GM23338 (cell line): ENCODE measurements around the gene ESYT1. TPM values are rescaled to one million over a fixed set of nuclear protein-coding genes. Genes with fewer than 3 reads are reported as not detected.

Experiments
- ATAC-seq: fragments of 200-7000 bp; cut with Tn5 transposase; 3 replicates; pipeline ENCODE4 v1.9.1; 2020
- DNase-seq: peaks from one replicate; pipeline ENCODE4 v3.0.0-alpha.2; 2015; ENCODE audit warnings: low spot score
- H2AFZ ChIP-seq: fragments of 200-600 bp; sonication (generic); 2 replicates; pipeline ENCODE4 v1.8.0; 2016; ENCODE audit warnings: antibody characterized with exemption, mild to moderate bottlenecking, moderate library complexity
- H3F3A ChIP-seq: fragments of 200-600 bp; sonication (generic); replicated peaks from 2 replicates; pipeline ENCODE4 v1.8.0; 2017; ENCODE audit warnings: antibody characterized with exemption, mixed run types, low read depth
- H3K27ac ChIP-seq: fragments of 200-600 bp; sonication (generic); 2 replicates; pipeline ENCODE4 v1.6.1; 2016; ENCODE audit warnings: low read depth
- H3K27me3 ChIP-seq: fragments of 200-600 bp; sonication (generic); 2 replicates; pipeline ENCODE4 v1.8.0; 2016; ENCODE audit warnings: mild to moderate bottlenecking, mixed run types, moderate library complexity; ENCODE audit not compliant: insufficient read depth
- H3K36me3 ChIP-seq: fragments of 200-600 bp; sonication (generic); 2 replicates; pipeline ENCODE4 v1.8.0; 2016; ENCODE audit warnings: mild to moderate bottlenecking; ENCODE audit not compliant: insufficient read depth
- H3K4me1 ChIP-seq: fragments of 200-600 bp; sonication (generic); 2 replicates; pipeline ENCODE4 v1.8.0; 2016; ENCODE audit warnings: mild to moderate bottlenecking, moderate library complexity; ENCODE audit not compliant: insufficient read depth
- H3K4me2 ChIP-seq: fragments of 200-600 bp; sonication (generic); 2 replicates; pipeline ENCODE4 v1.7.1; 2017; ENCODE audit warnings: mixed run types
- H3K4me3 ChIP-seq: fragments of 200-600 bp; sonication (generic); 2 replicates; pipeline ENCODE4 v1.6.1; 2016; ENCODE audit warnings: mixed run types
- H3K79me2 ChIP-seq: fragments of 200-600 bp; sonication (generic); replicated peaks from 2 replicates; pipeline ENCODE4 v1.8.0; 2017; ENCODE audit warnings: mild to moderate bottlenecking; ENCODE audit not compliant: insufficient read depth
- H3K9me2 ChIP-seq: fragments of 200-600 bp; sonication (generic); 2 replicates; pipeline ENCODE4 v1.8.0; 2017; ENCODE audit not compliant: insufficient read depth
- H4K20me1 ChIP-seq: fragments of 200-600 bp; sonication (generic); replicated peaks from 2 replicates; pipeline ENCODE4 v1.8.0; 2017; ENCODE audit warnings: mild to moderate bottlenecking; ENCODE audit not compliant: insufficient read depth
- H3K27ac Mint-ChIP-seq: 2 replicates; pipeline ENCODE4 v1.8.0; 2020; ENCODE audit warnings: inconsistent platforms, mild to moderate bottlenecking, moderate library complexity, mixed read lengths
- H3K27me3 Mint-ChIP-seq: 3 replicates; pipeline ENCODE4 v1.8.0; 2022; ENCODE audit warnings: low read depth, mild to moderate bottlenecking, moderate library complexity, mixed read lengths, inconsistent platforms; ENCODE audit not compliant: insufficient read depth, poor library complexity
- H3K36me3 Mint-ChIP-seq: 3 replicates; pipeline ENCODE4 v1.8.0; 2021; ENCODE audit warnings: low read depth, mild to moderate bottlenecking, inconsistent platforms, moderate library complexity, mixed read lengths
- H3K4me1 Mint-ChIP-seq: 3 replicates; pipeline ENCODE4 v1.8.0; 2020; ENCODE audit warnings: mild to moderate bottlenecking, inconsistent platforms, mixed read lengths
- H3K4me3 Mint-ChIP-seq: 3 replicates; pipeline ENCODE4 v1.8.0; 2021; ENCODE audit warnings: moderate library complexity, mild to moderate bottlenecking, inconsistent platforms, mixed read lengths
- H3K9me3 Mint-ChIP-seq: 3 replicates; pipeline ENCODE4 v1.8.0; 2020; ENCODE audit warnings: moderate library complexity, mild to moderate bottlenecking, inconsistent platforms, mixed read lengths
- CREB1 ChIP-seq: fragments of 250-450 bp; sonication (Bioruptor Pico); IDR thresholded peaks from 2 replicates; pipeline ENCODE4 v1.5.0; 2020; ENCODE audit warnings: low read depth, mild to moderate bottlenecking, moderate library complexity
- EZH2 ChIP-seq: fragments of 200-600 bp; sonication (generic); IDR thresholded peaks from one replicate; pipeline ENCODE4 v1.8.0; 2017; ENCODE audit warnings: antibody characterized with exemption, mild to moderate bottlenecking, low read depth; ENCODE audit not compliant: unreplicated experiment
- EZH2phosphoT487 ChIP-seq: fragments of 200-600 bp; sonication (generic); IDR thresholded peaks from one replicate; pipeline ENCODE4 v1.8.1; 2018; ENCODE audit warnings: antibody characterized with exemption; ENCODE audit not compliant: unreplicated experiment
- JUNB ChIP-seq: IDR thresholded peaks from one replicate; pipeline ENCODE4 v1.6.1; 2016; ENCODE audit warnings: antibody characterized with exemption; ENCODE audit not compliant: unreplicated experiment
- NANOG ChIP-seq: IDR thresholded peaks from 2 replicates; pipeline ENCODE4 v1.6.1; 2016; ENCODE audit warnings: antibody characterized with exemption, borderline replicate concordance
- POLR2AphosphoS5 ChIP-seq: IDR thresholded peaks from 2 replicates; pipeline ENCODE4 v1.6.1; 2016; ENCODE audit warnings: antibody characterized with exemption, low read depth
- STAT1 ChIP-seq: IDR thresholded peaks from one replicate; pipeline ENCODE4 v1.6.1; 2016; ENCODE audit warnings: antibody characterized with exemption; ENCODE audit not compliant: unreplicated experiment
- ZNF114 ChIP-seq: fragments of 250-450 bp; sonication (Bioruptor Pico); IDR thresholded peaks from 2 replicates; pipeline ENCODE4 v1.5.0; 2020; ENCODE audit warnings: mild to moderate bottlenecking, moderate library complexity
- ZNF331 ChIP-seq: fragments of 250-450 bp; sonication (Bioruptor Pico); IDR thresholded peaks from 2 replicates; pipeline ENCODE4 v1.5.0; 2020; ENCODE audit warnings: low read depth, mild to moderate bottlenecking, moderate library complexity
- polyA plus RNA-seq: library from polyadenylated mRNA; unstranded; fragments of >200 nt; fragmentation: Nextera tagmentation; extraction: Ambion mirVana; gene quantifications from 2 replicates; pipeline ENCODE4 v1.2.1, GENCODE V29; 2016
- total RNA-seq: library from RNA; depleted of rRNA; stranded (reverse); fragments of >200 nt; shearing (Covaris generic); gene quantifications from 2 replicates; pipeline ENCODE4 v1.2.3, GENCODE V29; 2014
- TF ChIP-seq, protein P1 (sequence below), 2 experiments: fragments of 200-600 bp in 1 of 2; sonication (generic) in 1 of 2; conservative IDR thresholded peaks; 2 replicates each; pipeline versions ENCODE4 v1.5.1 to v1.6.1; 2016 to 2017; ENCODE audit warnings: antibody characterized with exemption in 2 of 2, low read depth in 2 of 2, mild to moderate bottlenecking in 2 of 2, moderate library complexity in 1 of 2
- TF ChIP-seq, protein P2 (sequence below): IDR thresholded peaks from 2 replicates; pipeline ENCODE4 v1.6.1; 2016; ENCODE audit warnings: antibody characterized with exemption
- TF ChIP-seq, protein P3 (sequence below): fragments of 250-450 bp; sonication (Bioruptor Pico); IDR thresholded peaks from 2 replicates; pipeline ENCODE4 v1.5.0; 2020; ENCODE audit warnings: mild to moderate bottlenecking, moderate library complexity
- TF ChIP-seq, protein P4 (sequence below): IDR thresholded peaks from one replicate; pipeline ENCODE4 v1.6.1; 2018; ENCODE audit warnings: antibody characterized with exemption; ENCODE audit not compliant: unreplicated experiment

The ESYT1 gene
- total and polyA plus RNA-seq, 2 experiments from 2014 or later: 23.3 to 142 TPM

DNA sequence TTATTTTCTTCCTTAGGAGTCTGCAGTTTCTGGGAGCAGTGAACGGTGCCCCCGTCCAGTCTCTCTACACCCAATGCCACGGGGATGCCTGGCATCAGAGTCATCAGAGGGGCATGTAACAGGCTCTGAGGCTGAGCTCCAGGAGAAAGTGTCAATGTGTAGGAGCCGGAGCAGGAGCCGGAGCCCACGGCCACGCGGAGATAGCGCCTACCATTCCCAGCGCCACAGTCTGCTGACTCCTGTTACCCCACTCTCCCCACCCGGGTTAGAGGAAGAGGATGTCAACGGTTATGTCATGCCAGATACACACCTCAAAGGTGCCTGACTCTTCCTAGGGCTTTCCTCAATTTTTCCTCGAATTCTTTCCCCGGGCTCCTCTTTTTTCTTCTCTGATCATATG lies 27.0 kb upstream of the ESYT1 start:
- H3K79me2 ChIP-seq: peaks cover 16% of the 10 kb centered on the region
- peaks cover 38% of the 10 kb centered on the region for H3K36me3 ChIP-seq
- H3K4me1 Mint-ChIP-seq: peaks cover 11% of the 10 kb centered on the region
- peaks cover 74% of the 10 kb centered on the region for H3K36me3 Mint-ChIP-seq
- no peak overlapping the region for H3K27ac ChIP-seq
- no peak for ATAC-seq
- no peak for DNase-seq
- no peak overlapping the region; the same call in 2 of the 3 replicates for H3K4me3 Mint-ChIP-seq
- H3K4me2 ChIP-seq: no peak overlapping the region
- TF ChIP-seq STAT1 (no peak), CREB1 (CRISPR knock-in tag) (no peak), POLR2AphosphoS5 (no peak), EZH2 (no peak), EZH2phosphoT487 (no peak), NANOG (no peak), ZNF331 (CRISPR knock-in tag) (no peak), ZNF114 (no peak), JUNB (no peak)
- TF ChIP-seq, protein P1, sequence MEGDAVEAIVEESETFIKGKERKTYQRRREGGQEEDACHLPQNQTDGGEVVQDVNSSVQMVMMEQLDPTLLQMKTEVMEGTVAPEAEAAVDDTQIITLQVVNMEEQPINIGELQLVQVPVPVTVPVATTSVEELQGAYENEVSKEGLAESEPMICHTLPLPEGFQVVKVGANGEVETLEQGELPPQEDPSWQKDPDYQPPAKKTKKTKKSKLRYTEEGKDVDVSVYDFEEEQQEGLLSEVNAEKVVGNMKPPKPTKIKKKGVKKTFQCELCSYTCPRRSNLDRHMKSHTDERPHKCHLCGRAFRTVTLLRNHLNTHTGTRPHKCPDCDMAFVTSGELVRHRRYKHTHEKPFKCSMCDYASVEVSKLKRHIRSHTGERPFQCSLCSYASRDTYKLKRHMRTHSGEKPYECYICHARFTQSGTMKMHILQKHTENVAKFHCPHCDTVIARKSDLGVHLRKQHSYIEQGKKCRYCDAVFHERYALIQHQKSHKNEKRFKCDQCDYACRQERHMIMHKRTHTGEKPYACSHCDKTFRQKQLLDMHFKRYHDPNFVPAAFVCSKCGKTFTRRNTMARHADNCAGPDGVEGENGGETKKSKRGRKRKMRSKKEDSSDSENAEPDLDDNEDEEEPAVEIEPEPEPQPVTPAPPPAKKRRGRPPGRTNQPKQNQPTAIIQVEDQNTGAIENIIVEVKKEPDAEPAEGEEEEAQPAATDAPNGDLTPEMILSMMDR (conservative IDR thresholded peaks at IDR 0.05; ENCODE audit: low read depth in 2 of 2): no peak
- TF ChIP-seq, protein P2, sequence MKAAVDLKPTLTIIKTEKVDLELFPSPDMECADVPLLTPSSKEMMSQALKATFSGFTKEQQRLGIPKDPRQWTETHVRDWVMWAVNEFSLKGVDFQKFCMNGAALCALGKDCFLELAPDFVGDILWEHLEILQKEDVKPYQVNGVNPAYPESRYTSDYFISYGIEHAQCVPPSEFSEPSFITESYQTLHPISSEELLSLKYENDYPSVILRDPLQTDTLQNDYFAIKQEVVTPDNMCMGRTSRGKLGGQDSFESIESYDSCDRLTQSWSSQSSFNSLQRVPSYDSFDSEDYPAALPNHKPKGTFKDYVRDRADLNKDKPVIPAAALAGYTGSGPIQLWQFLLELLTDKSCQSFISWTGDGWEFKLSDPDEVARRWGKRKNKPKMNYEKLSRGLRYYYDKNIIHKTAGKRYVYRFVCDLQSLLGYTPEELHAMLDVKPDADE: no peak
- TF ChIP-seq, protein P3, sequence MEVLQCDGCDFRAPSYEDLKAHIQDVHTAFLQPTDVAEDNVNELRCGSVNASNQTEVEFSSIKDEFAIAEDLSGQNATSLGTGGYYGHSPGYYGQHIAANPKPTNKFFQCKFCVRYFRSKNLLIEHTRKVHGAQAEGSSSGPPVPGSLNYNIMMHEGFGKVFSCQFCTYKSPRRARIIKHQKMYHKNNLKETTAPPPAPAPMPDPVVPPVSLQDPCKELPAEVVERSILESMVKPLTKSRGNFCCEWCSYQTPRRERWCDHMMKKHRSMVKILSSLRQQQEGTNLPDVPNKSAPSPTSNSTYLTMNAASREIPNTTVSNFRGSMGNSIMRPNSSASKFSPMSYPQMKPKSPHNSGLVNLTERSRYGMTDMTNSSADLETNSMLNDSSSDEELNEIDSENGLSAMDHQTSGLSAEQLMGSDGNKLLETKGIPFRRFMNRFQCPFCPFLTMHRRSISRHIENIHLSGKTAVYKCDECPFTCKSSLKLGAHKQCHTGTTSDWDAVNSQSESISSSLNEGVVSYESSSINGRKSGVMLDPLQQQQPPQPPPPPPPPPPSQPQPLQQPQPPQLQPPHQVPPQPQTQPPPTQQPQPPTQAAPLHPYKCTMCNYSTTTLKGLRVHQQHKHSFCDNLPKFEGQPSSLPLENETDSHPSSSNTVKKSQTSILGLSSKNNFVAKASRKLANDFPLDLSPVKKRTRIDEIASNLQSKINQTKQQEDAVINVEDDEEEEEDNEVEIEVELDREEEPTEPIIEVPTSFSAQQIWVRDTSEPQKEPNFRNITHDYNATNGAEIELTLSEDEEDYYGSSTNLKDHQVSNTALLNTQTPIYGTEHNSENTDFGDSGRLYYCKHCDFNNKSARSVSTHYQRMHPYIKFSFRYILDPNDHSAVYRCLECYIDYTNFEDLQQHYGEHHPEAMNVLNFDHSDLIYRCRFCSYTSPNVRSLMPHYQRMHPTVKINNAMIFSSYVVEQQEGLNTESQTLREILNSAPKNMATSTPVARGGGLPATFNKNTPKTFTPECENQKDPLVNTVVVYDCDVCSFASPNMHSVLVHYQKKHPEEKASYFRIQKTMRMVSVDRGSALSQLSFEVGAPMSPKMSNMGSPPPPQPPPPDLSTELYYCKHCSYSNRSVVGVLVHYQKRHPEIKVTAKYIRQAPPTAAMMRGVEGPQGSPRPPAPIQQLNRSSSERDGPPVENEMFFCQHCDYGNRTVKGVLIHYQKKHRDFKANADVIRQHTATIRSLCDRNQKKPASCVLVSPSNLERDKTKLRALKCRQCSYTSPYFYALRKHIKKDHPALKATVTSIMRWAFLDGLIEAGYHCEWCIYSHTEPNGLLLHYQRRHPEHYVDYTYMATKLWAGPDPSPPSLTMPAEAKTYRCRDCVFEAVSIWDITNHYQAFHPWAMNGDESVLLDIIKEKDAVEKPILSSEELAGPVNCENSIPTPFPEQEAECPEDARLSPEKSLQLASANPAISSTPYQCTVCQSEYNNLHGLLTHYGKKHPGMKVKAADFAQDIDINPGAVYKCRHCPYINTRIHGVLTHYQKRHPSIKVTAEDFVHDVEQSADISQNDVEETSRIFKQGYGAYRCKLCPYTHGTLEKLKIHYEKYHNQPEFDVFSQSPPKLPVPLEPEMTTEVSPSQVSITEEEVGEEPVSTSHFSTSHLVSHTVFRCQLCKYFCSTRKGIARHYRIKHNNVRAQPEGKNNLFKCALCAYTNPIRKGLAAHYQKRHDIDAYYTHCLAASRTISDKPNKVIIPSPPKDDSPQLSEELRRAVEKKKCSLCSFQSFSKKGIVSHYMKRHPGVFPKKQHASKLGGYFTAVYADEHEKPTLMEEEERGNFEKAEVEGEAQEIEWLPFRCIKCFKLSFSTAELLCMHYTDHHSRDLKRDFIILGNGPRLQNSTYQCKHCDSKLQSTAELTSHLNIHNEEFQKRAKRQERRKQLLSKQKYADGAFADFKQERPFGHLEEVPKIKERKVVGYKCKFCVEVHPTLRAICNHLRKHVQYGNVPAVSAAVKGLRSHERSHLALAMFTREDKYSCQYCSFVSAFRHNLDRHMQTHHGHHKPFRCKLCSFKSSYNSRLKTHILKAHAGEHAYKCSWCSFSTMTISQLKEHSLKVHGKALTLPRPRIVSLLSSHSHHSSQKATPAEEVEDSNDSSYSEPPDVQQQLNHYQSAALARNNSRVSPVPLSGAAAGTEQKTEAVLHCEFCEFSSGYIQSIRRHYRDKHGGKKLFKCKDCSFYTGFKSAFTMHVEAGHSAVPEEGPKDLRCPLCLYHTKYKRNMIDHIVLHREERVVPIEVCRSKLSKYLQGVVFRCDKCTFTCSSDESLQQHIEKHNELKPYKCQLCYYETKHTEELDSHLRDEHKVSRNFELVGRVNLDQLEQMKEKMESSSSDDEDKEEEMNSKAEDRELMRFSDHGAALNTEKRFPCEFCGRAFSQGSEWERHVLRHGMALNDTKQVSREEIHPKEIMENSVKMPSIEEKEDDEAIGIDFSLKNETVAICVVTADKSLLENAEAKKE (CRISPR knock-in tag): no peak
- TF ChIP-seq, protein P4, sequence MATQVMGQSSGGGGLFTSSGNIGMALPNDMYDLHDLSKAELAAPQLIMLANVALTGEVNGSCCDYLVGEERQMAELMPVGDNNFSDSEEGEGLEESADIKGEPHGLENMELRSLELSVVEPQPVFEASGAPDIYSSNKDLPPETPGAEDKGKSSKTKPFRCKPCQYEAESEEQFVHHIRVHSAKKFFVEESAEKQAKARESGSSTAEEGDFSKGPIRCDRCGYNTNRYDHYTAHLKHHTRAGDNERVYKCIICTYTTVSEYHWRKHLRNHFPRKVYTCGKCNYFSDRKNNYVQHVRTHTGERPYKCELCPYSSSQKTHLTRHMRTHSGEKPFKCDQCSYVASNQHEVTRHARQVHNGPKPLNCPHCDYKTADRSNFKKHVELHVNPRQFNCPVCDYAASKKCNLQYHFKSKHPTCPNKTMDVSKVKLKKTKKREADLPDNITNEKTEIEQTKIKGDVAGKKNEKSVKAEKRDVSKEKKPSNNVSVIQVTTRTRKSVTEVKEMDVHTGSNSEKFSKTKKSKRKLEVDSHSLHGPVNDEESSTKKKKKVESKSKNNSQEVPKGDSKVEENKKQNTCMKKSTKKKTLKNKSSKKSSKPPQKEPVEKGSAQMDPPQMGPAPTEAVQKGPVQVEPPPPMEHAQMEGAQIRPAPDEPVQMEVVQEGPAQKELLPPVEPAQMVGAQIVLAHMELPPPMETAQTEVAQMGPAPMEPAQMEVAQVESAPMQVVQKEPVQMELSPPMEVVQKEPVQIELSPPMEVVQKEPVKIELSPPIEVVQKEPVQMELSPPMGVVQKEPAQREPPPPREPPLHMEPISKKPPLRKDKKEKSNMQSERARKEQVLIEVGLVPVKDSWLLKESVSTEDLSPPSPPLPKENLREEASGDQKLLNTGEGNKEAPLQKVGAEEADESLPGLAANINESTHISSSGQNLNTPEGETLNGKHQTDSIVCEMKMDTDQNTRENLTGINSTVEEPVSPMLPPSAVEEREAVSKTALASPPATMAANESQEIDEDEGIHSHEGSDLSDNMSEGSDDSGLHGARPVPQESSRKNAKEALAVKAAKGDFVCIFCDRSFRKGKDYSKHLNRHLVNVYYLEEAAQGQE: no peak
- H3K9me2 ChIP-seq: no peaks in the 10 kb centered on the region
- peaks cover 14% of the 10 kb centered on the region for H3K27me3 Mint-ChIP-seq
- no peaks in the 10 kb centered on the region for H3K9me3 Mint-ChIP-seq
- peaks cover 9% of the 10 kb centered on the region for H4K20me1 ChIP-seq
- H3K4me3 ChIP-seq: no peak overlapping the region
- H2AFZ ChIP-seq: no peak overlapping the region
- no peaks in the 10 kb centered on the region for H3K27me3 ChIP-seq
- H3K27ac Mint-ChIP-seq: no peak overlapping the region
- H3K4me1 ChIP-seq: peaks cover 16% of the 10 kb centered on the region
- H3F3A ChIP-seq: peaks cover 26% of the 10 kb centered on the region
